Right lobe of liver (tissue), 6 donors: ENCODE measurements around the gene PDZRN3. TPM values are rescaled to one million over a fixed set of nuclear protein-coding genes. Genes with fewer than 3 reads are reported as not detected.

Experiments used
- ATAC-seq, 4 donors: fragments of 200-7000 bp; cut with Tn5 transposase; one replicate each; pipeline ENCODE4 v1.9.1; 2020; ENCODE audit warnings: mild to moderate bottlenecking in 4 of 4, moderate library complexity in 4 of 4
- DNase-seq, 3 donors: peaks; one replicate each; pipeline ENCODE4 v3.0.0-alpha.2; 2020
- H3K27ac ChIP-seq, 3 donors: fragments of 200-600 bp; one replicate each; pipeline ENCODE4 v1.8.0; 2022
- H3K27me3 ChIP-seq, 2 donors: fragments of 200-600 bp; one replicate each; pipeline ENCODE4 v1.8.0; 2022
- H3K36me3 ChIP-seq, 4 donors: fragments of 200-600 bp; sonication (generic) in 1 of 4; one replicate each; pipeline versions ENCODE4 v1.5.1 to v1.8.0; 2017 to 2022; ENCODE audit warnings: control low read depth in 1 of 4
- H3K4me1 ChIP-seq, 4 donors: fragments of 200-600 bp; sonication (generic) in 1 of 4; one replicate each; pipeline versions ENCODE4 v1.5.1 to v1.8.0; 2017 to 2022; ENCODE audit warnings: control low read depth in 1 of 4
- H3K4me3 ChIP-seq, 3 donors: fragments of 200-600 bp; one replicate each; pipeline ENCODE4 v1.8.0; 2022
- H3K9me3 ChIP-seq, 4 donors: fragments of 200-600 bp; sonication (generic) in 1 of 4; one replicate each; pipeline versions ENCODE4 v1.5.1 to v1.8.0; 2017 to 2022; ENCODE audit warnings: control low read depth in 1 of 4
- CTCF ChIP-seq, 4 donors: fragments of 200-600 bp in 3 of 4; fragments of 450-650 bp in 1 of 4; IDR thresholded peaks; one replicate each; pipeline versions ENCODE4 v1.5.1 to v1.8.0; 2016 to 2022; ENCODE audit warnings: antibody characterized with exemption in 4 of 4, mild to moderate bottlenecking in 2 of 4
- POLR2A ChIP-seq: fragments of 450-650 bp; IDR thresholded peaks from one replicate; pipeline ENCODE4 v1.6.1; 2017; ENCODE audit warnings: antibody characterized with exemption, mild to moderate bottlenecking
- WGBS: methylation state at CpG from one replicate; pipeline ENCODE4 v1.1.6; 2018; ENCODE audit warnings: low coverage, low lambda C conversion rate; ENCODE audit not compliant: insufficient coverage; ENCODE audit errors: missing lambda C conversion rate; 5-methylcytosine and 5-hydroxymethylcytosine counted together
- intact Hi-C, 2 donors: fragments of 100-400 bp; cut with DNase I; formaldehyde crosslinking; loops; one replicate each; pipeline versions ENCODE4 v1.11.2 to v1.14.1; 2022
- total RNA-seq, 6 experiments: library from RNA; depleted of rRNA in 2 of 6; stranded (reverse); fragments of >200 nt in 2 of 6; fragmentation: NEBNext Ultra II Directional in 3 of 6; extraction: Animal tissue kit (Norgen Biotek cat#: 25700) in 3 of 6; gene quantifications; one replicate each; pipeline versions ENCODE4 v1.1.0 to v1.2.4, GENCODE V29; 2016 to 2023
- donor health status: DM: no; HTN: yes; CAD: no.
- donor health status: DM: no; HTN: no; CAD: no.
- donor health status: DM: no; HTN: no; CAD: no.
- donor health status: DM: no; HTN: yes; CAD: no.
- donor health status: DM: no; HTN: yes; CAD: no.

The PDZRN3 gene
- total RNA-seq, 6 experiments from 2014 or later, result 0.33 to 2.0 (median 1.1) TPM

DNA sequence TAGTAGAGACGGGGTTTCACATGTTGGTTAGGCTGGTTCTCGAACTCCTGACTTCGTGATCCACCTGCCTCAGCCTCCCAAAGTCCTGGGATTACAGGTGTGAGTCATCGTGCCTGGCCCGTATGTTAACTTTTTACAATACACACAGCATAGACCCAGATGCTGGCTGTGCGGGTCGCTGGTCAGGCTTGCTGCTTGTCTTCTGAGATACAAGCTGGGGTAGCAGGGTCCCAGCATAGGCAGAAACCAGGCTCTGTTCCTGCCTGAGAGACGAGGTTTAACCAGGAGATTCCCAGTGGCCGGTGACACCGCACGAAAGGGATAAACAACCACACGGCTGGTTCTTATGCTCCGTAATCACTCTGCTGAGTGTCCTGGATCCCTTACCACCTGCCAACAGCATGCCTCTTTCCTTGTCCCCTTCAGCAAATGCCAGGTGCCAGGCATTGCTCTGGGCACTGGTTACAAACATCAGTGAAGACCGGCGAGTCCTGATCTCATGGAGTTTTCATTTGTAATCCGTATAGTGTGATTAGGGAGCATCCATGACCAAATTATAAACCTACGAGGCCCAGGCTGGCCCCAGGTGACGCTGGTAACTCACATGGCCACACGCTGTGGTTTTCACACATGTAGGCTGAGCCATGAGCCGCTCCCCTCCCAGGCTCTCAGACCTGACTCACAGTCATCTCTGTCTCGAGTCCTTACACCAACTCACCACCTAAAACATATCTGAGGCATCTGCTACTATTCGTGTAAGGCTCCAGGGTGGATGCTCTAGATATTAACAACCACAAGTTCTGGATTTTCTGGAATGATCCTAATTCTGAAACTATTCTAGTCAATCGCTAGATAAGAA, 125.7 kb downstream of the PDZRN3 start:
- no peak overlapping the region for H3K27ac ChIP-seq
- TF ChIP-seq POLR2A (no peak), CTCF (IDR thresholded peaks at IDR 0.05) (no peak)
- 69% methylated on average over 14 of the region's 23 CpGs for WGBS
- no peak for DNase-seq
- no peaks in the 10 kb centered on the region for H3K36me3 ChIP-seq
- ATAC-seq, result no peak
- intact Hi-C loops, result no loop called here
- no peaks in the 10 kb centered on the region for H3K9me3 ChIP-seq
- H3K4me1 ChIP-seq, result no peaks in the 10 kb centered on the region
- no peak overlapping the region for H3K4me3 ChIP-seq
- no peaks in the 10 kb centered on the region for H3K27me3 ChIP-seq

DNA sequence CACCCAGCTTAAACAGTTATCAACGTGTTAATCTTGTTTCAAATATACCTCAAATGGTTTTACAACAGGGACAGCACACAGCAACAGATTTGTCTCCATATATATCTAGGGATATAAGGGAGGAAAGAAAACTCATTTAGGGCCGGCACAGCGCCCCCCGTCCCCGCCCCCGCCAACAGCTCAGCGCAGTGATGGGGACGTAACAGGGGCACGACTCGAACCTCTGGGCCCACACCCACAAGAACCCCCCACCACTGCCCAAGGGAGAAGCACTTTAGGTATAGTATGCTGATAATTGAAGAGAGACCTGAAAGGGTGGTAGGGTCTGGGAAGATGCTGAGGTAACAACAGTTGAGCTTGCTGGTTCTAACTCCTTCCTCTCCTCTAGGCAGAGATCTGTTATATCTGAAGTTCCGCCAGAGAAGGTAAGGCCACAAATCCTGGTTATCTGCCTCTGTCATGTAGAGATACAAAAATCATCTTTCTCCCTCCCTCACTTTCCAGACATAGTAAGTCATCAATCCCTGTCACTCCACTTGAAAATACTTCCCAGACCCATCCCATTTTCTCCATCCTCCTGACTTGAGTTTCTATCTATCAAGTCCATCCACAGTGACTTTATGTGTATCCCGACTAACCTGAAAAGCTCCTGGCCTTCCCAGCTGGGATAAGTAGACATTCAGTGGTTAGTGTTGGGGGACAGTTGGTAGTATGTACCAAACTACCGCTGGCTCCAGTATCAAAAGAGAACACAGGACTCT, 126.9 kb downstream of the PDZRN3 start:
- Histone ChIP-seq H3K27me3 (no peaks in the 10 kb centered on the region), H3K4me3 (no peak overlapping the region), H3K4me1 (no peaks in the 10 kb centered on the region), H3K36me3 (no peaks in the 10 kb centered on the region), H3K27ac (no peak overlapping the region), H3K9me3 (no peaks in the 10 kb centered on the region)
- intact Hi-C loops, result no loop called here
- DNase-seq, result no peak
- TF ChIP-seq POLR2A (no peak), CTCF (IDR thresholded peaks at IDR 0.05) (no peak)
- WGBS, result 83% methylated on average over 13 of the region's 13 CpGs
- no peak for ATAC-seq

DNA sequence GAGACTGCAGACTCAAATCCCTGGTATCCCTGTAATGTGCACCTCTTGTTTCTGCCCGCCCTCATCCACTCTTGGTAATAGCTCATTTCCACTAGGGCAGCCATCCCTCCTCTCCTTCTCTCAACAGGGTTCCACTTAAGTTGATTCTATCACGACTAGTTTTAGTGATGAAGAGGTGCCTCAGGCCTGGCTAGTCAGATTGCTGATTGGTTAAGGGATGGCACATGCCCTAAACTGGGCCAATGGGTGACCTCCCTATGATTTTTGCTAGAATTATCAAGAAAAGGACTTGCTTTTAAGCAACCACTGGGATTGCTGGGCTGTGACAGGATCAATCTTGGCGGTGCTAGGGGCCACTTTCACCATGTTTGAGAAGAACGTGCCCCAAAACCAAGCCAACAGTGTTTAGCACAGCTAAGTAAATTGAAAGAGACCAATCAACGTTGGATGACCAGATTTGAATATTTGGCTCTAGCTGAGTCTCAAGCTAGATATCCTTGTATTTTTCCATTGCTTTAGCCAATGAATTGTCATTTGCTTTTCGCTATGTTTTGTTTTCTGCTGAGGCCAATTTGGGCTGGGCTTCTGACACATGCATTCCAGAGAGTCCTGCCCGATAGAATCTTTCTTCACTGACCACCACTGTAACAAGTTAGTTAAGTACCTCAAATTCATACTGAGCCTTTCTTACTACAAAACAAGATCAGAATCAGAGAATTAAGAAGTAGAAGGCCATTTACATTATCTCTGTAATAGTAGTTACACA, 131.0 kb downstream of the PDZRN3 start:
- Histone ChIP-seq H3K9me3 (no peaks in the 10 kb centered on the region), H3K4me3 (no peak overlapping the region), H3K27ac (no peak overlapping the region), H3K4me1 (no peaks in the 10 kb centered on the region), H3K27me3 (no peaks in the 10 kb centered on the region), H3K36me3 (no peaks in the 10 kb centered on the region)
- no peak for ATAC-seq
- intact Hi-C loops, result loop anchor here in 1 of 2 donors (5.0 kb wide), 1 partner anchor 386 kb away; no protein-coding TSS in a partner anchor
- WGBS, result 49% methylated on average over 5 of the region's 7 CpGs
- no peak for DNase-seq
- TF ChIP-seq CTCF (IDR thresholded peaks at IDR 0.05) (no peak), POLR2A (no peak)

DNA sequence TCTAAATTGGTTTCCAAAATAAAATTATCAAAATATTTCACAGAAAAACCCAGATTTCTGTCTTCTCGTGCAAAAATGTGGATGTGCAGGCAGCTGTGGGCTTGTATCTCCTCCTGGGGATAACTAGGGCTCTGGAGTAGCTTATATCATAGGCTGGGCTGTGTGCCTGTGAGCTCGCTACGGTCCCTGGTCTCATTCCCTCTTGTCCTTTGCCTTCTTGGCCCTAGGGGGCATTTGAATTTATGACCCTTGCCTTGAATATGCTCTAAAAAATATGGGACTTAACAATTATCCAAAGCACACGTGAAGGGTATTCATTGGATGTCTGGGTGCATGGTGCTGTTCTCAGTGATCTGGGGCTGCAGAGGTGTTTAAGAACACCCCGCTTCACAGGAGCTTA, 132.6 kb downstream of the PDZRN3 start:
- H3K4me1 ChIP-seq, result no peaks in the 10 kb centered on the region
- DNase-seq (no peak), ATAC-seq (no peak)
- no peak overlapping the region for H3K27ac ChIP-seq
- intact Hi-C loops, result loop anchor here in 1 of 2 donors (5.0 kb wide), 1 partner anchor 385 kb away; no protein-coding TSS in a partner anchor
- no peaks in the 10 kb centered on the region for H3K36me3 ChIP-seq
- H3K9me3 ChIP-seq, result no peaks in the 10 kb centered on the region
- 42% methylated on average over 2 of the region's 5 CpGs for WGBS
- H3K4me3 ChIP-seq, result no peak overlapping the region
- no peak for TF ChIP-seq POLR2A
- TF ChIP-seq CTCF (IDR thresholded peaks at IDR 0.05), result no peak
- H3K27me3 ChIP-seq, result no peaks in the 10 kb centered on the region
